Lung (tissue), 12 donors: ENCODE data around the gene ACTL6B. TPM values are rescaled to one million over a fixed set of nuclear protein-coding genes. Genes with fewer than 3 reads are reported as not detected.

Source experiments
- ATAC-seq: fragments of 200-7000 bp; cut with Tn5 transposase; one replicate; pipeline ENCODE4 v1.9.1; 2020; ENCODE audit warnings: moderate number of reproducible peaks; ENCODE audit not compliant: insufficient read depth, low FRiP score
- DNase-seq, 3 donors: peaks; one replicate each; pipeline ENCODE4 v3.0.0-alpha.2; 2013 to 2017
- H3K27ac ChIP-seq, 2 donors: one replicate each; pipeline ENCODE4 v1.5.1; 2013; ENCODE audit warnings: mild to moderate bottlenecking in 2 of 2, moderate library complexity in 2 of 2, control low read depth in 1 of 2, inconsistent platforms in 1 of 2, low read depth in 1 of 2, low read length in 1 of 2
- H3K27me3 ChIP-seq, 3 donors: one replicate each; pipeline ENCODE4 v1.5.1; 2013; ENCODE audit warnings: low read length in 2 of 3; ENCODE audit not compliant: control insufficient read depth in 3 of 3, insufficient read depth in 3 of 3
- H3K36me3 ChIP-seq, 4 donors: one replicate each; pipeline ENCODE4 v1.5.1; 2013; ENCODE audit warnings: low read length in 4 of 4, mild to moderate bottlenecking in 1 of 4, moderate library complexity in 1 of 4; ENCODE audit not compliant: control insufficient read depth in 4 of 4, insufficient read depth in 4 of 4
- H3K4me1 ChIP-seq, 5 donors: one replicate each; pipeline ENCODE4 v1.5.1; 2013; ENCODE audit warnings: low read length in 5 of 5, mild to moderate bottlenecking in 2 of 5, moderate library complexity in 1 of 5; ENCODE audit not compliant: control insufficient read depth in 5 of 5, insufficient read depth in 5 of 5
- H3K4me3 ChIP-seq: one replicate; pipeline ENCODE4 v1.5.1; 2013; ENCODE audit warnings: mild to moderate bottlenecking, control low read depth, moderate library complexity
- H3K9ac ChIP-seq, 2 donors: one replicate each; pipeline ENCODE4 v1.5.1; 2013; ENCODE audit warnings: low read length in 2 of 2, control low read depth in 1 of 2; ENCODE audit not compliant: insufficient read depth in 1 of 2
- H3K9me3 ChIP-seq, 4 donors: one replicate each; pipeline ENCODE4 v1.5.1; 2013; ENCODE audit warnings: low read length in 3 of 4, mild to moderate bottlenecking in 1 of 4, moderate library complexity in 1 of 4; ENCODE audit not compliant: control insufficient read depth in 4 of 4, insufficient read depth in 3 of 4
- CTCF ChIP-seq: IDR thresholded peaks from 2 replicates; pipeline ENCODE4 v1.5.1; 2012; ENCODE audit warnings: mild to moderate bottlenecking; ENCODE audit errors: control extremely low read depth, extremely low read depth
- WGBS, 2 donors: extraction: QIAGEN DNeasy Blood & Tissue Kit; methylation state at CpG; one replicate each; pipeline ENCODE4 v1.1.7; 2013; 5-methylcytosine and 5-hydroxymethylcytosine counted together
- polyA plus RNA-seq, 2 donors: library from polyadenylated mRNA; stranded (reverse); fragments of 200-250 nt; gene quantifications; one replicate each; pipeline ENCODE4 v1.2.1, GENCODE V29; 2013
- total RNA-seq, 2 donors: library from RNA; depleted of rRNA in 1 of 2; stranded (reverse); fragments of >200 nt in 1 of 2; gene quantifications; one replicate each; pipeline ENCODE4 v1.2.1, GENCODE V29; 2014 to 2021
- donor health status: control.
- donor health status: control.
- donor health status: Bipolar disorder and iron deficiency.
- donor health status: healthy.
- donor health status: DM: yes; HTN: yes; CAD: no.

The ACTL6B gene
- total and polyA plus RNA-seq, 4 donors, result not detected

GRCh38 chr7:100675581-100676350 lies 19.5 kb upstream of the ACTL6B start:
- peaks cover 0 to 8% (median 2%) of the 10 kb centered on the region in 5 donors for H3K4me1 ChIP-seq
- 2 to 6% methylated on average over 58 to 59 of the region's 59 CpGs for WGBS, 2 donors

GRCh38 chr7:100675105-100675451 lies 18.8 kb upstream of the ACTL6B start:
- Histone ChIP-seq H3K4me3 (peak overlapping the region; percentile 65), H3K9ac (no peak overlapping the region), H3K9me3 (no peaks in the 10 kb centered on the region), H3K27ac (peak overlapping the region; percentile 86 to 94), H3K27me3 (peaks cover 0 to under 1% (median 0%) of the 10 kb centered on the region in 3 donors), H3K36me3 (peaks cover 0 to 34% (median 18%) of the 10 kb centered on the region in 4 donors), H3K4me1 (peaks cover 0 to 8% (median 2%) of the 10 kb centered on the region in 5 donors)
- 0% methylated on average over 38 to 46 of the region's 46 CpGs for WGBS, 2 donors
- TF ChIP-seq CTCF, result no peak
- ATAC-seq (no peak), DNase-seq (no peak)

More at GRCh38 chr7:100675581-100676350, 19.5 kb upstream of the ACTL6B start:
- H3K9ac ChIP-seq, result no peak overlapping the region
- peak overlapping the region; percentile 38 to 84 for H3K27ac ChIP-seq
- peak; percentile 80 to 89 (median 87) for DNase-seq
- H3K9me3 ChIP-seq, result no peaks in the 10 kb centered on the region
- TF ChIP-seq CTCF, result no peak
- no peaks in the 10 kb centered on the region for H3K27me3 ChIP-seq
- H3K4me3 ChIP-seq, result peak overlapping the region; percentile 55
- peaks cover 0 to 40% (median 21%) of the 10 kb centered on the region in 4 donors for H3K36me3 ChIP-seq
- ATAC-seq, result peak; percentile 16

- peak overlapping the region; percentile 65 for H3K4me3 ChIP-seq
- H3K36me3 ChIP-seq, result peaks cover 0 to 30% (median 18%) of the 10 kb centered on the region in 4 donors
- peaks cover 0 to 2% (median 0%) of the 10 kb centered on the region in 3 donors for H3K27me3 ChIP-seq
- 1% methylated on average over 43 of the region's 43 CpGs for WGBS, 2 donors
- no peak for TF ChIP-seq CTCF
- ATAC-seq (no peak), DNase-seq (peak in 1 of 3 donors; percentile 23)
- peaks cover 0 to 8% (median 2%) of the 10 kb centered on the region in 5 donors for H3K4me1 ChIP-seq
- H3K27ac ChIP-seq, result peak overlapping the region; percentile 86 to 94
- no peaks in the 10 kb centered on the region for H3K9me3 ChIP-seq
- peak overlapping the region in 1 of 2 donors; percentile 37 for H3K9ac ChIP-seq
These were observed 18.3 kb upstream of the ACTL6B start for GRCh38 chr7:100674411-100675104.
